AML-193 (cell line): ENCODE measurements around the gene CDK6.
A peak's percentile ranks its signal among the peaks of the same experiment; 100 is the strongest.

ENCODE experiments used
- DNase-seq, 2 experiments: peaks; one replicate each; lab custom pipeline; 2025; lab: John Stamatoyannopoulos, UW

The CDK6 gene

DNA sequence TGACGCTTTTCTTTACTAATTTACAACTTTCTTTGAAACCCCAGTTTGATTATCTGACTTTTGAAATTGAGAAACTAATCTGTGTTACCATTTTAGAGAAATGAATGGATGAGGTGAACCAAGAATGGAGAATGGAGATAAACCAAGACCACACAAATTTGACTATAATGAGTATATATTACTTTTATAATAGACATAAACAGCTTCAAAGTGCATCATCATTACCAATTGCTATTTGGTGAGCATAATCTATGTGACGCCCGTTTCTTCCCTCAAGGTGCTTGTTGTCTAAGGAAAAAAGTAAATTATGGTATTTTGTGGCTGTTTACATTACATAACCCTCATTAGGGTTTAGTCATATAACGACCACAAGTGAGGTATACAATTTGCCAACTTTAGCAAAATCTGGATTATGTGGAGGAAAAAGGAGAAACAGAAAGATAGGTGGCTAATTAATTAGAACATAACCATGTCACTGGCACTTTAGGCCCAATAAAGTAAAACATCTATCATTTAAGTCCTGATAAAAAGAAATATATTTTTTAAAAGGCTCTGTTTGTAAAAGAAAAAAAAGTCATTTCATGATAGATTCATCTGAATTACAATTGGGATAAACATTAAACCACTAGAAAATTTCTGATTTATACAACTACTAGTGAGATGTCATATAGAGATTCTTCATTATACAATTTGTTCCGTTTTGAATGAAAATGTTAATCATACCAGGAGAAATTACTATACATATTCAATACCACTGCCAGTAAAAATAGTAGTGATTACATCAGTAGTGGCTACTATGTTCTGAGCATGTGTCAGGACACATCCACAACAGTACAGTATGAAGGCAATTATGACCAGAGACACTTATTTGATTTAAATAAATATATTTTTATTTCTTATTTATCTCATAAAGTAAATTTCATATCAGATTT lies 128.0 kb downstream of the CDK6 start:
- DNase-seq = no peak

DNA sequence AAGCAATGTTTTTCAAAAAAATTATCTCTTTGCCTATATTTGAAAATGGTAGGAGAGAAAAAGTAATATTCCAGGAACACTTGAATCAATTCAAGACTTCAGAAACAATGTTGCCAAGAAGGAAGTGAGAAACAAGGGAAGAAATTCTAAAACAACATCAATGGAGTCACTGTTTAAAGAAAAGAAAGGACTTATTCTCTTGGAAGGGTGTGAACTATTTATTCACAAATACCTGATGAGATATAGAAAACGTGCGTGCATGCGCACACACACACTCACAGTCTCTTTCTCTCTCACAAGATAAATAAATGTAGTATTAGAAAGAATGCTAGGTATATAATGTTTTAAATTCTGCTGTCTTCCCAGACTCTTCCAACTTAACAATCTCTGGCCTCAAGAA lies 128.9 kb downstream of the CDK6 start:
- DNase-seq = no peak

DNA sequence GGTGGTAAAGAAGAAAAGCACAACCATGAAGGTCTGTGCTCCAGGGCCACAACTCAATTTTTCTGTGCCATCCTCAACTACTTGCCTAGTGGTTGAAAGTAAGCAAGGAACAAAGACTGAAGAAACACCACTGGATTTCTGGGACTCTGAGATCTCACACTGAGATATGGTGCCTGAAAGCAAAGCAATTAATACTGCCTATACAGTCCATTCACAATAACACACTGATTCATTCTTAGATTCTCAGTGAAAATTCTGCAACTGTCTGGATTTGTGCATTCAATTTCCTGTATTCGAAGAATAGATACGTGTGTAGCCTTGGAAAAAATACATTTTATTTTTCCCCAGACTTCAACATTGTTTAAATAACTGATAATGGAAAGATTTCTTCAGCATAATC lies 129.8 kb downstream of the CDK6 start:
- no peak for DNase-seq

DNA sequence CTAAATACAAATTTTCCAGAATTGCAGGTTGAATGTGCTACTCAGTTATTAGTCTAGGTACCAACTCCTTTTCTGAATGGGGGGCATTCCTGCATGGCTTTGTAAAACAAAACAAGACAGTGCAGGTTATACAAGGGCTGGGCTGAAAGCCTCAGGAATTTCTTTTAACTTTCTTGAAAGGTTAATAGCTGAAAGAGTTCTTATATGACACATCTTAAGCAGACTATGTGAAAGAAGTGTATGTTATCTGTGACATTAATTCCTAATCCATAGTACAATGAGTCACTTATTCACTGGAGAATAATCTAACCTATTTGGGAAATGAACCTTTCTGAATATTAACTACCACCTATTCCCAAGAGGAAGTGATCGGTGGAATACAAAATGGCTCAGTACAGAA lies 130.5 kb downstream of the CDK6 start:
- no peak for DNase-seq

DNA sequence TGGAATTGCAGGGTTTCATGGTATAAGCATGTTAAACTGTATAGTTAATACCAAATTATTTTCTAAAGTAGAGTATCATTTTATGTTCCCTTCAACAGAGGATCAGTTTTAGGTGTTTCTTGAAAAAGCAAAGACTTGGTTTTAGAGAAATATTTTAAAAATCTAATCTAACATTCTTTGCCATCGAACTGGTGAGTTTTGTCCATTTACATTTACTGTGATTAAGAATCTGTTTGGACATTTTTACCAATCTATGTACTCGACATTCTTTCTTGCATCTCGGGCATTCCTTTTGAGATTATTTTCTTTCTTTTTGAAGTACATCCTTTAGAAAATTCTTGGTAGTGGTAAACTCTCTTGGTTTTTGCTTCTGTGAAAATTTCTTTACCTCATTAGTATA lies 131.5 kb downstream of the CDK6 start:
- no peak for DNase-seq

DNA sequence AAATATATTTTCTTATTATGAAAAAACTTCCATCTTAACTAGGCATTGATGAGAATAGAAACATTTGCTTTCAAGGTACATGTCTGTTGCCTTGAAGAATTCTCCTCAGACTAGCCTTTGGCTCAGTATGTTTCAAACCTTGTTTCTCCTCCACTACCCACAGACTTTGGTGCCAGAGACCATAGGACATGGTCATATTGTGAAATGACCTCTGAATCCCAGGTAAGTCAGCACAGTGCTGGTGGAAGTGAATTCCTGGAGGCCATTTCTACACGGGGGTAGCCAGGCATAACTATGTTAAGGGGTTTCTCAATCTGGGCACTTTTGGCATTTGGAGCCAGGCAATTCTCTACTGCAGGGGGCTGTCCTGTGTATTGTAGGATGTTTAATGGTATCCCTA lies 133.8 kb downstream of the CDK6 start:
- no peak for DNase-seq

DNA sequence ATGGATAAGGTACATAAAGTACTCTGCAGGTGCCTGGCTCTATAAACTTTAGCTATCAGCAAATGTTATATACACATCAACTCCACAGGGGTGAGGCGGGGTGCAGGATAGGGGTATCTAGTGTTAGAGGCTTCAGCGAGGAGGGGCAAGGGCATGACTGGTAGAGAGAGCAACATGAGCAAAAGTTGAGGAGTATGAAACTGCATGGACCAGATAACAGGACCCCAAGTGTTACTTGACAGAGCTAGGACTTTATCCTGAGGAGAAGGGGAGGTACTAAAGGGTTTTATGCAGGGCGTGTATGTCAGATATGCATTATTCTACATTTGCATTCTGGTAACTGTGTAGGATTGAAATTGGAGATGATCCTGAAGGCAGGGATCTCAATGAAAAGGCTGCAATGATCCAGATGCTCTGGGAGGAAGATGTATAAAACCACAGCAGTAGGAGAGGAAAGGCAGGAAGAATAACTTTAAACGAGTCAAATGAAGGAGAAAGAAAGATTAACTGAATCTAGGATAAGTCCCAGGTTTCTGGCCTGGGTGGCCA lies 136.3 kb downstream of the CDK6 start:
- no peak for DNase-seq

DNA sequence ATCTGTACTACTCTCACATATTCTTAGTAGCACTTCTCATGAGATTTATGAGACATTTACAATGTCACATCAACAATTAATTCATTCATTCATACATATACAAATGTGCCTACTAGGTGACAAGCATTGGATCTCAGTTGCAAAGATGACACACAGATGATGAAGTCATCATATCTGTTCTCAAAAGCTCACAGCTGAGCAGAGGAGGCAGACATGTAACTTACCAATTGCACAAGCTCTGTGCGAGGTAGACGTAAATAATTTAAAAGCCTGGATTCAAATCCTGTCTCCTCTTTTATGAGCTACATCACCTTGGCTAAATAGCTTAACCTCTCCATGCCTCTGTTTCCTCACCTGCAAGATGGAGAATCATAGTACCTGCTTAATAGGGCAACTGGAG lies 136.8 kb downstream of the CDK6 start:
- DNase-seq = no peak

DNA sequence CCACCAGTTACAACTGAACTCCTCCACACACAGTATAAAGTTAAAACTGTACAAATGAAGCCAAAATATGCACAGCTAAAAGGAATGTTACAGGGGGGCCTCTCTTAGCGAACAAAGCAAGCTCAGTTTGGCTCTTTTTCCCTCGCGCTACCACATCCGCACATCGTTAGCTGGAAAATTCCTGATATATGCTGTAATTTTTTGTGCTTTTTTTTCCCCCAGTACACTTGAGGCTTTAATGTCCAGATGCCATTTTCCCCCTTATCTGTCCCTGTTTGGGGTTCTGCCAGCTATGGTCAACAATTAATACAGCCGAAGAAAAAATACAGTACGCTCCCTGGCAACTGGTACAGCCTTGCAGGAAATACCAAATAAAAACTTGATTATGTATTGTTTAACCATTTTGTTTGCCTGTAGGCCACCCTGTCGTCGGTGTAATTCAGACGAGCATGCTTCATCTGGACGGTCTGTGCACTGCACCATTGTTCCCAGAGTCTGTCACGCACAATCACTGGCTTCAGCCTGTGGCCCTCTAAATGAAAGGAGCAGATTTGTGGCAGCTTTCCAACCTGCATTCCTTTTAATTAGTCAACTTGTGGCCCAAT lies 138.0 kb downstream of the CDK6 start:
- DNase-seq = no peak

DNA sequence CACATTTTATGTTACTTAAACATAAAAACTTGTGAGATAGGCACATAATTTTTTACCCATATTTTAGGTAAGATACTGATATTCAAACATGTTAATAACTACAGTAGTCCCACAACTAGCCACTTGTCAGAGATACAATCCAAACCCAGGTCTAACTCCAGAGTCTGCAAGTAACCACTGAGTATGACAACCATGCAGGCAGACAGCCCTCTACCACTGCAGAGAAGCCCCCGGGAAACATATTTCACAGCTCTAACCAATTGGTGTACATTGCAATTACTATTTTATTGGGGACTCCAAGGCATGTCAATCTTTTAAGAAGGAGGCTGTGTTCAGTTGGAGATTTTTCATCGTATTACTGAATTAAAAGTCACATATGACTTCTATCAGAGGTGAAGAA lies 139.0 kb downstream of the CDK6 start:
- no peak for DNase-seq

DNA sequence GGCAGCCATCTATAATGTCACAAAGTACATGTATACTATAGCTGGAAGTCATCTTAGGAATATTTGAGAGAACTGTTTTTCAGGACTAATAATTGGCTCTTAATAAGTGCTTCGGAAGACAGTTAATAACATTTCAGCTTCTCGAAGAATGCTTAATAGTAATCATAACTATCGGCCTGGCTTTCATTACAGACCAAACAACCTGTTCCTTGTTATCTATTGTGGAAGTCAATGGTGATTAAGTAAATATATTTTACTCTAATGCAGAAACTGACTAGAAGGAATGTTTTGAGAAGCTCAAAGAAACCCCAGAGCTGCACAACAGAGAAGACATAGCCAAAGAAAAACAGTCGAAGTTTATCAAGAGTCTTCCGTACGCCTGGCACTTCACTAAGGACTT lies 139.4 kb downstream of the CDK6 start:
- no peak for DNase-seq

DNA sequence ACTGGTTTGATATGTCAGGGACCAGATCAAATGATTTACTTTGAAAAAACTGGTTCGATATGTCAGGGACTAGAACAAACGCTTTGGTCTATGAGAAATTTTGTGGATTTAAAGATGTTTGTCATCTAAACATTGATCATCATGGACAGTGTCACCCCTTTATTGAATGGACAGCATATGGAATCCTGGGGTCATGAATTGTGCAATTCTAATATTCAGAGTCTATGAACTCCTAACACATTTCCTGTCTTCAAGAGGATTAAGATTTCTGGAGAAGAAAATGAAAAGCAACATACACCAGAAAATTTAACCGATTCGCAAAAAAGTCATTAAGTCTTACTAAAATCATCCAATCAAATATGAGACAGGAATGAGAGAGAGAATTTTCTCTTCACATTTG lies 139.8 kb downstream of the CDK6 start:
- DNase-seq = no peak

DNA sequence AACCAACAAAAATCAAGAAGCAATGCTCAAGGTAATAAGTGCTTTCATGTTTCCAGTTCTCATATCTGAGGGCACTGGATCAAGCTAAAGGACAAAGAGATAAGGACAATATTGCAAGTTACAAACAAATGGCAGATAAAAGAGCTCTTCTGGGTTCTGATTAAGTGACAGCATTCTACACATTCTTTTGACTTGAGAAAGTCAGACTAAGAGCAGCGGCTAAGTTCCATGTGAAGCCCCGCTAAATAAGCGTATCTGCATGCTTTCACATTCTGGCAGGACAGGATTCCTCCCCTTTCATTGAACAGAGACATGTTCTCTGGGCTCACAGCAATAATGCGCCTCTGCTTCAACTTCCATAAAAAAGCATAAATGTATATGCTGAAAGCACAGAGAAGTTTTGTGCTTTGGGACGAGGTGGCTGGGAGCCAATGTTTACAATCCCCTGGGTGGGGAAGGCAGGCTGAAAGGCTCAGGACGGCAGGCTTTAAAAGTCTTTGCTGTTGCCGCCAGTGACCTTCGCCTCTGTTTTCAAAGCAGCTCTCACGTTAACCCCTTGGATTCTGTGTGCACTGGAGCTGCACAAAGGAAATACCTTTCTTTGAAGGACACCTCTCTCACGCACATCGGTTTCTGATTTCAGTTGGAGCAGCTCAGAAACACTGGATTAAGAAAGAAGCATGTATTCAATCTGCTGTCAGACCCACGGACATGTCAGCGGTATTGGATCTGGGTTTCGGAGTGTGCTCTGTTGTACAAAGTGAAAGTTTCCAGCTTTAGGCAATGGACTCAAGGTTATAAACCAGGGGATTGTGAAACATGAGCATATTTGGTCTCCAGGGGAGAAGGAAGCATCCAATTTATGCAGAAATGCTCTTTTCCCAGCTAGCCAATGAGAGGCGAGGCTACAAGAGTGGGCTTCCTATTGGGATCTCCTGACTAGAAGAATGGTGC lies 140.8 kb downstream of the CDK6 start:
- DNase-seq = no peak

DNA sequence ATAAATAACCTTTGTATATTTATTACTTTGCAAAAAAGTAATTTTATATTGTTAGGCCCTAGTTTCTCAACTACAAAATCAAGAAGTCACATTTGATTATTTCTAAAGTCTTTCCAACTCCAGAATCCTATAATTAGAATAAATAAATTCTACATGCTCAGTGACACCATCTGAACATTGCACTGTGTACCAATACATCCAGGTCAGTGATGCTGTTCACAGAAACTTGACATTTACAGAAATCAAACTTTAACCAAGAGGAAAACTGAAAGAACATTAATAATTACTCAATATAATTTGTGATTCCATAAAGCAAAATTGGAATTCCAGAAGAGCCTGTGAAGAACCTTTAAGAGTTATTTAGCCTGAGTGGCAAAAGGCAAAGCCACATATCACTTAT lies 142.2 kb downstream of the CDK6 start:
- no peak for DNase-seq

DNA sequence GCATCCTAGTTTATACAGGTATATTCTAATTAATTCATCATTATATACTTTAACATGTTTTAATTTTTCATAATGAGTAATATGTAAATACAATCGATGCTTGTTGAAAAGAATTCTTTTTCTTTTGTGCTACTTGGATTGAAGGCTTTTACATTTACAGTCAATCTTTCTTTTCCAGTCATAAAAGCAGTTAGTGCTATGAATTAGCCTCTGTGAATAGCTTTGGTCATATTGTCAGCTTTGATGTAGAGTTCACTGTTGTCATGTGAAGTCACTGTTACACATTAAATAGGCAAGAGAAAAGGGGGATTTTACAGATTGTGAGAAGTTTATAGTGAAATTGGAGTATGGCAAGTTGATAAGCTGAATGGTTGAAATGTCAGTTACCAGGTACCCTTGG lies 142.9 kb downstream of the CDK6 start:
- DNase-seq = no peak

DNA sequence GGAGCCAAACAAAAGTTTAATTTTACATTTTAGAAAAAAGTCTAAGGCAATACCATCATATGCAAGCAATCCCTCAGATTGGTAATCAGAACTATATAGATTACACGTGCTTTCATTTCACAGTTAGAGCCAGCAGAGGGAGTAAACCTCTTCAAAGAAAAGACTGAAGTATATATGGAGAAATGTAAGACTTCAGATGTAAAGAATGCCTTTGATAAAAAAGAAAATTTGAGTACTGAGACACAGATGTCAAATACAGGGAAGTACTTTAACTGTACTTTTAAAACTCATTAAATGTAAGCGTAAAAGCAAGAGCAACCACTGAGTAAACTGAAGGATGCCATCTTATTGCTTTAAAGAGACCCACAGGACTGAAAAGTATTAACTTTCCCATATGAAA lies 144.8 kb downstream of the CDK6 start:
- DNase-seq = peak; percentile 66 to 68

DNA sequence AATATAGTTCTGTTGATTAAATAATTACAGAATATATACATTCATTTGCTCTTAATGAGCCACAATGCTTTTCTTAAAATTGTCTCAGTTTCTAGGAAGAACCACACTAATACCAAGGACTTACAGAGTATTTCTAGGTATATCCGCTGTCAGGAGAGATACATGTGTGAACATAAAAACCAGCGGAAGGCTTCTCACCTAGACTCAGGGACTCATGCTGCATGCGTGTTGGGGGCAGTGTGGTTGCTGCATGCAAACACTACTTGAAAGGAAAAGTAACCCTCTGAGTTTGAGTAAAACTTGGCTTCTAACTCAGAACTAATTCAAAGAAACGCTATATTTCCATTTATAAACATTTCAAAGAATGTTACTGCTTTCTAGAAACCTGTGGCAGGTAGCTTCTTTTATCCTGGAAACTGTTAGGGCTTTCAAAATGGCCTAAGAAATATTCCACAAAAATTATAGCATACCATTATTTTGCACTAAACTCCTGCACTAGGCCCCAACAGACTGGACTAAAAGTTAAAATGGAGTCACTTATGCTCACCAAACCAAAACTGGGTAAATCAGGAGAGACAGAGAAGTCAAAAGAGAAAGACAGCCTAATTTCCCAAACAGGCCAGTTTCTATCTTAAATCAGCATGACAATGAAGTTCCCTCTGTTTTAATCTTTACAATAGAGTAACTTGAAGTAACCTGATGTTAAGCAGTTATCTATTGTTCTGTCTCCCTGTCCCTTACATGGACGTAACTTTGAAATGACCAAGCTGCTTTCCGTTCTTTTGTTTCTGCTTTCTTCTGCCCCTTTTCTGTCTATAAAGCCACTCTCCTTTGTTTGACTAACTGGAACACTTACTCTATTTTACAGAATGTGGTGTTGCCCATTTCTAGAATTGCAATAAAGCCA lies 151.0 kb downstream of the CDK6 start:
- no peak for DNase-seq

DNA sequence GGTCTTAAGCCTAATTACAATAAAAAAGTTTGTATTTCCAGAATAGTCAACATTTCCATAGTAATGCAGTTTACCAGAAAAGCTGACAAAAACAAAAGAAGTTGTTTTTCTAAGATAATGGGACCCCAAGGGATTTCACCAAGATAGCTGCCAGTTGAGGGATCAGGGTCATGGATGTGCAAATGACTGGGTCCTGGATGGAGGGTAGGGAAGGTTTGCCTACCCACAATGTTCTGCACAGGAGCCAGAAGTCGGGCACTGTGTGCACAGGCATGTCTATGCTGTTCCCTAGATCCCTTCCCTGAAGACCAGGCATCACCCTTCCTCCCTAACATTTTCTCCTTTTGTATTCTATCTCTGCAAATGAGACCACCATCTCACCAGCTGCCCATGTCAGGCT lies 152.1 kb downstream of the CDK6 start:
- no peak for DNase-seq

DNA sequence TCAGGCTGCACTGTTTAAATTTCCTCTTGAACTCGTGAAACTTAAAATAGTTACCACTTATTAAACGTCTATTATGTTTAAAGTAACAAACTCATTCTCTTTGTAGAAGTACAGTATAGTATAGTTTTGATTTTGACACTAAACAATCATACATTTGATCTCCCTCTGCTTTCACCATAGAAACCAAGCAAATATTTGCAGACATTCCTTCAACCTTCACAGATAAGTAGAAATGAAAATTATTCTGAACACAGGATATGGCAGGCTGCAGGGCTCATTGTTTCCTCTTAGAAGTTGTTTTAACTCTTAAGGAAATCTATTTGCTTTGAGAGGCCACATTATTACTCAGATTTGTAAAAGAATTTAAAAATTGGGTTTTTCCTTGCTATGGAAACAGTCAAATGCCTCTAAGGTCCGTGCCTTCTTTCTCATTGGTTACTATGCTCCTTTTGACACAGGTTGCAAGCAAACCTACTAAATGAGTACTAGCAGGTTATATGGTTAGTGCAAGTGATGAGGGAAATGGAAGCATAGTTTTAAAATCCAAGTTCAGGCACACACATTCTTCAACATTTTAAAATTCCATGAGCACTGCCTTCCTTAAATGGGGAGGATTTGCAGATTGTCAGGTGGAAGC lies 153.4 kb downstream of the CDK6 start:
- no peak for DNase-seq

DNA sequence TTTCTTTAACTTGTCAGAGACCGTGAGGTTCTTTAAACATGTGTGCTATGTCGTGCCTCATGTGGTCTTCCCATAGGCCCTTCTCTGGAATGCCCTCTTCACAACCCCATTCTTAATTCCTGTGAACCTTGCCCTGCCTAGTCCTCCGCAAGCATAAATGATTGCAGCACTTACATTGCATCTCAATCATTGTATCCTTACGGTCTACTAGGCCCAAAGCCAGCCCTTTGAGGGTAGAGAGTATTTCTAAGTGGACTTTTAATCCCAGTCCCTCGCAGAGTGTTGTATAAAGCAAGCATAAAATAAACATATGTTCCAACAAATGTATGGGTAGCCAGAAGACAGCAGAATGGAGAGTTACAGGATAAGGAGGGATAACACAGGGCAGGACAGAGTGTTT lies 154.0 kb downstream of the CDK6 start:
- DNase-seq = no peak

DNA sequence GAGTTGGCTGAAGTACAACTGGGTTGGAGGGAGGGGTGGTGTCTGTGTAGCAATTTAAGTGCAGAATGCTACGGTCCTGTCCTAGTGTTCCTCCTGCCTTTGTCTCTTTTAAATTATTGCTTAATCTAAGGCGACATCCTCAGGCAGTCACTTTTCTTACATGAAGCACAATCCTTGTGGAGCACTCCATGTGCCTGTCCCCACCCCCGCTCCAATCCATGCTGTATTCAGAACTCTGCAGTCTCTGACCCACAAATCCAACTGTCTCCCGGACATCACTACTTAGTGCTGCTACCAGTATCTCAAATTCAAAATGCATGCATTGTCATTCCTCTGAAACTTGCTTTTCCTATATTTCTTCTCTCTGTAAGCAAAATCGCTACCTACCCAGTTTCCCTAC lies 154.7 kb downstream of the CDK6 start:
- no peak for DNase-seq
